NCI-H2196 (cell line): ENCODE data around the gene PSRC1.

Source experiments
- DNase-seq: peaks from one replicate; lab custom pipeline; 2025; ENCODE audit not compliant: unreplicated experiment; lab: John Stamatoyannopoulos, UW

Gene PSRC1

GRCh38 chr1:109248797-109249629, 33.9 kb downstream of the PSRC1 start, which contains the start of gene CELSR2:
TSS of gene CELSR2 (plus strand) at chr1:109249539. CDS start at chr1:109250080, 541 bp downstream.
- DNase-seq: peak; percentile 80

- DNase-seq: no peak
Measured at GRCh38 chr1:109248444-109248796, 34.5 kb downstream of the PSRC1 start.

GRCh38 chr1:109247401-109248365, 35.3 kb downstream of the PSRC1 start:
- no peak for DNase-seq

GRCh38 chr1:109246141-109246551, 36.8 kb downstream of the PSRC1 start:
- no peak for DNase-seq

GRCh38 chr1:109243860-109244552, 38.9 kb downstream of the PSRC1 start:
- peak; percentile 26 for DNase-seq

GRCh38 chr1:109243221-109243620, 39.7 kb downstream of the PSRC1 start:
- DNase-seq: no peak

- no peak for DNase-seq
Measured at GRCh38 chr1:109242387-109242786, 40.6 kb downstream of the PSRC1 start.

- DNase-seq: no peak
Measured at GRCh38 chr1:109241841-109242345, 41.1 kb downstream of the PSRC1 start.

GRCh38 chr1:109241344-109241743, 41.6 kb downstream of the PSRC1 start:
- DNase-seq: no peak

GRCh38 chr1:109240158-109241152, 42.5 kb downstream of the PSRC1 start:
- DNase-seq: no peak

- DNase-seq: peak; percentile 14
Measured at GRCh38 chr1:109239409-109240068, 43.4 kb downstream of the PSRC1 start.

- DNase-seq: no peak
Measured at GRCh38 chr1:109239047-109239408, 43.9 kb downstream of the PSRC1 start.

- no peak for DNase-seq
Measured at GRCh38 chr1:109238382-109238781, 44.6 kb downstream of the PSRC1 start.

GRCh38 chr1:109237512-109237911, 45.4 kb downstream of the PSRC1 start:
- DNase-seq: no peak

- DNase-seq: no peak
Measured at GRCh38 chr1:109235137-109235536, 47.8 kb downstream of the PSRC1 start.

GRCh38 chr1:109231066-109231465, 51.9 kb downstream of the PSRC1 start:
- DNase-seq: no peak
